22Rv1 (cell line): Measurements from ENCODE around the gene CRYBB3.
"Not testable (repeated sequence)": the region's sequence is repeated elsewhere in the genome, so short reads cannot be mapped to it uniquely, and the experiment has no call there.

Source experiments
- H3K27ac ChIP-seq: fragments of 450-650 bp; 2 replicates; pipeline ENCODE4 v1.5.1; 2017
- ZFX ChIP-seq: fragments of 450-650 bp; IDR thresholded peaks from 2 replicates; pipeline ENCODE4 v1.6.1; 2017; ENCODE audit warnings: antibody characterized with exemption, borderline replicate concordance
- TF ChIP-seq, protein P1 (sequence below): fragments of 450-650 bp; IDR thresholded peaks from 2 replicates; pipeline ENCODE4 v1.5.1; 2017; ENCODE audit warnings: mild to moderate bottlenecking

The CRYBB3 gene

GRCh38 chr22:25236417-25236816 lies 36.8 kb downstream of the CRYBB3 start:
- TF ChIP-seq ZFX = no peak
- TF ChIP-seq, protein P1, sequence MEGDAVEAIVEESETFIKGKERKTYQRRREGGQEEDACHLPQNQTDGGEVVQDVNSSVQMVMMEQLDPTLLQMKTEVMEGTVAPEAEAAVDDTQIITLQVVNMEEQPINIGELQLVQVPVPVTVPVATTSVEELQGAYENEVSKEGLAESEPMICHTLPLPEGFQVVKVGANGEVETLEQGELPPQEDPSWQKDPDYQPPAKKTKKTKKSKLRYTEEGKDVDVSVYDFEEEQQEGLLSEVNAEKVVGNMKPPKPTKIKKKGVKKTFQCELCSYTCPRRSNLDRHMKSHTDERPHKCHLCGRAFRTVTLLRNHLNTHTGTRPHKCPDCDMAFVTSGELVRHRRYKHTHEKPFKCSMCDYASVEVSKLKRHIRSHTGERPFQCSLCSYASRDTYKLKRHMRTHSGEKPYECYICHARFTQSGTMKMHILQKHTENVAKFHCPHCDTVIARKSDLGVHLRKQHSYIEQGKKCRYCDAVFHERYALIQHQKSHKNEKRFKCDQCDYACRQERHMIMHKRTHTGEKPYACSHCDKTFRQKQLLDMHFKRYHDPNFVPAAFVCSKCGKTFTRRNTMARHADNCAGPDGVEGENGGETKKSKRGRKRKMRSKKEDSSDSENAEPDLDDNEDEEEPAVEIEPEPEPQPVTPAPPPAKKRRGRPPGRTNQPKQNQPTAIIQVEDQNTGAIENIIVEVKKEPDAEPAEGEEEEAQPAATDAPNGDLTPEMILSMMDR = no peak
- no peak overlapping the region for H3K27ac ChIP-seq

GRCh38 chr22:25237503-25237902 lies 37.8 kb downstream of the CRYBB3 start:
- no peak overlapping the region for H3K27ac ChIP-seq
- TF ChIP-seq, protein P1 = no peak
- TF ChIP-seq ZFX = no peak

DNA sequence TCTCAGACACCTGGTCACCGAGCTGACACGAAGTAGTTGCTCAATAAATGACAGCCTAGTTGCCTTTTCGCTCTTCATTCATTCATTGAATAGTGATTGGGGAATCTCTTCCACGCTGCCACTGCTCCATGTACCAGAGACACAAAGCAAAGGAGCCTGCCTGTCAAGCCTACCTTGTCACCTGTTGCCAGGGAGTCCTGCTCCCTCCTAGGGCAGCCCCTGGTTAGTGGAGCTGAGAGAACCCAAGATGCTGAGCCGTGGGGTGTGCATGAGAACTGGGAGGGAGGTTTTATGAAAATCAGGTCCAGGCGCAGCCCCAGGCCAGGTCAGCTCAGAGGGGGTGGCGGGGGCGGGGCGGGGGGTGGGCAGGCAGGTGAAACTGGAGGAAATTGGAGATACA lies 38.4 kb downstream of the CRYBB3 start:
- H3K27ac ChIP-seq = not testable (repeated sequence)

- not testable (repeated sequence) for H3K27ac ChIP-seq
Observed at GRCh38 chr22:25255169-25255568, 55.5 kb downstream of the CRYBB3 start.
